Upper lobe of left lung (tissue), 4 donors: Measurements from ENCODE around the gene ABCA6.
"Not testable (repeated sequence)": the region's sequence is repeated elsewhere in the genome, so short reads cannot be mapped to it uniquely, and the experiment has no call there.

Source experiments
- EP300 ChIP-seq, 4 donors: sonication (generic); formaldehyde crosslinking; IDR thresholded peaks; one replicate each; pipeline ENCODE4 v1.5.1; 2017; ENCODE audit warnings: antibody characterized with exemption in 4 of 4, control low read depth in 2 of 4
- POLR2AphosphoS5 ChIP-seq, 2 donors: sonication (generic); formaldehyde crosslinking; IDR thresholded peaks; one replicate each; pipeline ENCODE4 v1.5.1; 2017; ENCODE audit warnings: antibody characterized with exemption in 2 of 2
- TF ChIP-seq, protein P1 (sequence below), 6 experiments: fragments of 450-650 bp in 4 of 6; fragments of 200-600 bp in 2 of 6; sonication (generic) in 2 of 6; IDR thresholded peaks; one replicate each; pipeline ENCODE4 v1.5.1; 2016 to 2019; ENCODE audit warnings: antibody characterized with exemption in 6 of 6

- TF ChIP-seq EP300, POLR2AphosphoS5 (IDR thresholded peaks at IDR 0.05): not testable (repeated sequence)
- TF ChIP-seq, protein P1, sequence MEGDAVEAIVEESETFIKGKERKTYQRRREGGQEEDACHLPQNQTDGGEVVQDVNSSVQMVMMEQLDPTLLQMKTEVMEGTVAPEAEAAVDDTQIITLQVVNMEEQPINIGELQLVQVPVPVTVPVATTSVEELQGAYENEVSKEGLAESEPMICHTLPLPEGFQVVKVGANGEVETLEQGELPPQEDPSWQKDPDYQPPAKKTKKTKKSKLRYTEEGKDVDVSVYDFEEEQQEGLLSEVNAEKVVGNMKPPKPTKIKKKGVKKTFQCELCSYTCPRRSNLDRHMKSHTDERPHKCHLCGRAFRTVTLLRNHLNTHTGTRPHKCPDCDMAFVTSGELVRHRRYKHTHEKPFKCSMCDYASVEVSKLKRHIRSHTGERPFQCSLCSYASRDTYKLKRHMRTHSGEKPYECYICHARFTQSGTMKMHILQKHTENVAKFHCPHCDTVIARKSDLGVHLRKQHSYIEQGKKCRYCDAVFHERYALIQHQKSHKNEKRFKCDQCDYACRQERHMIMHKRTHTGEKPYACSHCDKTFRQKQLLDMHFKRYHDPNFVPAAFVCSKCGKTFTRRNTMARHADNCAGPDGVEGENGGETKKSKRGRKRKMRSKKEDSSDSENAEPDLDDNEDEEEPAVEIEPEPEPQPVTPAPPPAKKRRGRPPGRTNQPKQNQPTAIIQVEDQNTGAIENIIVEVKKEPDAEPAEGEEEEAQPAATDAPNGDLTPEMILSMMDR (IDR thresholded peaks at IDR 0.05): not testable (repeated sequence)
These were observed 71.1 kb downstream of the ABCA6 start for GRCh38 chr17:69070378-69071232.
